ENCODE data around the gene CMIP.

Gene CMIP

GRCh38 chr16:81680444-81681275 is 236.1 kb downstream of the CMIP start:
- TF ChIP-seq, protein P1, sequence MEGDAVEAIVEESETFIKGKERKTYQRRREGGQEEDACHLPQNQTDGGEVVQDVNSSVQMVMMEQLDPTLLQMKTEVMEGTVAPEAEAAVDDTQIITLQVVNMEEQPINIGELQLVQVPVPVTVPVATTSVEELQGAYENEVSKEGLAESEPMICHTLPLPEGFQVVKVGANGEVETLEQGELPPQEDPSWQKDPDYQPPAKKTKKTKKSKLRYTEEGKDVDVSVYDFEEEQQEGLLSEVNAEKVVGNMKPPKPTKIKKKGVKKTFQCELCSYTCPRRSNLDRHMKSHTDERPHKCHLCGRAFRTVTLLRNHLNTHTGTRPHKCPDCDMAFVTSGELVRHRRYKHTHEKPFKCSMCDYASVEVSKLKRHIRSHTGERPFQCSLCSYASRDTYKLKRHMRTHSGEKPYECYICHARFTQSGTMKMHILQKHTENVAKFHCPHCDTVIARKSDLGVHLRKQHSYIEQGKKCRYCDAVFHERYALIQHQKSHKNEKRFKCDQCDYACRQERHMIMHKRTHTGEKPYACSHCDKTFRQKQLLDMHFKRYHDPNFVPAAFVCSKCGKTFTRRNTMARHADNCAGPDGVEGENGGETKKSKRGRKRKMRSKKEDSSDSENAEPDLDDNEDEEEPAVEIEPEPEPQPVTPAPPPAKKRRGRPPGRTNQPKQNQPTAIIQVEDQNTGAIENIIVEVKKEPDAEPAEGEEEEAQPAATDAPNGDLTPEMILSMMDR (IDR thresholded peaks at IDR 0.05; ENCODE audit: low read depth, low read length, missing control alignments), result no peak
- DNase-seq, result no peak
- Histone ChIP-seq H3K36me3 (replicated peaks) (peaks cover 12% of the 10 kb centered on the region), H3K4me3 (ENCODE audit: low read depth, low read length) (no peak overlapping the region), H3K27me3 (replicated peaks) (no peaks in the 10 kb centered on the region), H3K27ac (no peak overlapping the region)
- in situ Hi-C loops (cut with HindIII; ENCODE audit: low pct_ligation_motif_present, low sequenced_read_pairs), result no loop called here

DNA sequence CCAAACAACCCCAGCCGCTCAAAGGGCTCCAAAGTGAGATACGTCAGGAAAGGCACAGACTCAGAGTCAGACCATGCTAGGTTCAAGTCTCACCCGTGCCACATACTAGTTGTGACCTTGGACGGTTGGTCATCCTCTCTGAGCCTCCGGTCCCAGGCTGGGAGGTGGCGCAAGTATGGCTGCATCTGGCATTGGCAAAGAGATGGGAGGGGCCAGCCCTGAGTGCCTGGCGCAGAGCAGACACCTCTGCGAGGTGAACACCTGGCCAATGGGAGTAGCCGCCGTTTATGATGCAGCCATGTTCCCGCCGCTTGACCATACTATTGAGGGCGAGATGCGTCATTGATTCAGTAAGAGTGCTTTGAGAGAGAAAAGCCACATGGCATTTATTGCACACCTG is 236.7 kb downstream of the CMIP start:
- Histone ChIP-seq H3K27ac (no peak overlapping the region), H3K27me3 (replicated peaks) (no peaks in the 10 kb centered on the region), H3K4me3 (ENCODE audit: low read depth, low read length) (no peak overlapping the region), H3K36me3 (replicated peaks) (peaks cover 12% of the 10 kb centered on the region)
- in situ Hi-C loops (cut with HindIII; ENCODE audit: low pct_ligation_motif_present, low sequenced_read_pairs), result no loop called here
- TF ChIP-seq, protein P1 (IDR thresholded peaks at IDR 0.05; ENCODE audit: low read depth, low read length, missing control alignments), result no peak
- no peak for DNase-seq

GRCh38 chr16:81684242-81684837 is 239.7 kb downstream of the CMIP start:
- H3K36me3 ChIP-seq (replicated peaks), result peaks cover 5% of the 10 kb centered on the region
- TF ChIP-seq, protein P1 (IDR thresholded peaks at IDR 0.05; ENCODE audit: low read depth, low read length, missing control alignments), result no peak
- H3K27ac ChIP-seq, result no peak overlapping the region
- in situ Hi-C loops (cut with HindIII; ENCODE audit: low pct_ligation_motif_present, low sequenced_read_pairs), result no loop called here
- H3K4me3 ChIP-seq (ENCODE audit: low read depth, low read length), result no peak overlapping the region
- no peak for DNase-seq
- H3K27me3 ChIP-seq (replicated peaks), result no peaks in the 10 kb centered on the region

GRCh38 chr16:81684901-81685300 is 240.3 kb downstream of the CMIP start:
- no peak for DNase-seq
- no peak overlapping the region for H3K27ac ChIP-seq
- no peak overlapping the region for H3K4me3 ChIP-seq (ENCODE audit: low read depth, low read length)
- TF ChIP-seq, protein P1 (IDR thresholded peaks at IDR 0.05; ENCODE audit: low read depth, low read length, missing control alignments), result no peak
- in situ Hi-C loops (cut with HindIII; ENCODE audit: low pct_ligation_motif_present, low sequenced_read_pairs), result no loop called here
- peaks cover 5% of the 10 kb centered on the region for H3K36me3 ChIP-seq (replicated peaks)
- no peaks in the 10 kb centered on the region for H3K27me3 ChIP-seq (replicated peaks)

DNA sequence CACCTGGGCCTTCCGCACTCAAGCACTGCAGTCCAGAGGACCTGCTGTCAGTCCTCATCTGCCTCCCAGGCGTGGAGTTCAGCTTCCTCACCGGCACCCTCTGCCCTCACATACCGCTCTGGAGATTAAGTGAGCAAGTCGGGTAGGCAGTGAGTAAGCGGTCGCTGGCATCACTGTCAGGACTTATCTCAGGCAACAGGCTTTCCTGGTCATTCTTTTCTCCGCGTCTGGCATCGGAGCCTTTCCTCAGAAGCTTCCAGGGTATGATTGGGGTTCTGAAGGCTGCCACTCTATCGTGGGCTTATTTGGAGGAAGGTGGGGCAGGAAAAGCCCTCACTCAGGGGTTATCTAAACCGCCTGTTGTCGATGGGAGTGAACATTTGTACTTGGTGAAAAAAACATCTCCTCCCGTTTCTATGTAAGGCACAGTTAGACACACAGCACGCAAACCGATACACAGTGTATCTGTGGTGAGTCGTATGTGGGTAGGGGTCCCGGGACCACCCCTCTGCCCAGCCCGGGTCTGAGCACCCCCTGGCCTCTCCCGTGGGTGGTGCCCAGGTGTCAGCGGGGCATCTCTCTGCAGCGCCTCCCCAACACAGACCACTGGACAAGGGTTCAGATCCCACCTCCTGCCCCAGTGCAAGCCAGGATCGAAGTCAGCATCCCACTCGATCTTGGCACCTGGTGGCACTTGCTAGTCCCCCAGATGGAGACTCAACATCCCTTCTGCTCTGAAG is 242.0 kb downstream of the CMIP start:
- TF ChIP-seq, protein P1 (IDR thresholded peaks at IDR 0.05; ENCODE audit: low read depth, low read length, missing control alignments), result no peak
- in situ Hi-C loops (cut with HindIII; ENCODE audit: low pct_ligation_motif_present, low sequenced_read_pairs), result no loop called here
- DNase-seq, result no peak
- Histone ChIP-seq H3K4me3 (ENCODE audit: low read depth, low read length) (no peak overlapping the region), H3K36me3 (replicated peaks) (peaks cover 1% of the 10 kb centered on the region), H3K27ac (no peak overlapping the region), H3K27me3 (replicated peaks) (no peaks in the 10 kb centered on the region)
